H9 (cell line): ENCODE measurements around the gene BRI3BP. TPM values are rescaled to one million over a fixed set of nuclear protein-coding genes. Genes with fewer than 3 reads are reported as not detected.

Experiments used
- DNase-seq: peaks from one replicate; pipeline ENCODE4 v3.0.0-alpha.2; 2017
- H2AFZ ChIP-seq: one replicate; pipeline ENCODE4 v1.6.1; 2013; ENCODE audit warnings: mild to moderate bottlenecking, low read length, control low read depth, moderate library complexity
- H2AK5ac ChIP-seq: 2 replicates; pipeline ENCODE4 v1.6.1; 2013; ENCODE audit warnings: low read length, control low read depth, mixed read lengths; ENCODE audit not compliant: insufficient read length
- H2BK120ac ChIP-seq: one replicate; pipeline ENCODE4 v1.6.1; 2013; ENCODE audit warnings: low read depth, mild to moderate bottlenecking, low read length, control low read depth, inconsistent platforms; ENCODE audit not compliant: poor library complexity, severe bottlenecking
- H2BK12ac ChIP-seq: 2 replicates; pipeline ENCODE4 v1.6.1; 2013; ENCODE audit warnings: low read length, control low read depth, mixed read lengths, low read depth; ENCODE audit not compliant: insufficient read length
- H2BK15ac ChIP-seq: 2 replicates; pipeline ENCODE4 v1.6.1; 2013; ENCODE audit warnings: low read depth, low read length, control low read depth
- H2BK20ac ChIP-seq: one replicate; pipeline ENCODE4 v1.6.1; 2013; ENCODE audit warnings: low read depth, mild to moderate bottlenecking, low read length, control low read depth, inconsistent platforms; ENCODE audit not compliant: poor library complexity, severe bottlenecking
- H2BK5ac ChIP-seq: 2 replicates; pipeline ENCODE4 v1.6.1; 2013; ENCODE audit warnings: low read length, control low read depth, mixed read lengths; ENCODE audit not compliant: insufficient read length
- H3K14ac ChIP-seq: 2 replicates; pipeline ENCODE4 v1.6.1; 2013; ENCODE audit warnings: low read length, control low read depth; ENCODE audit not compliant: insufficient read depth
- H3K18ac ChIP-seq: 2 replicates; pipeline ENCODE4 v1.6.1; 2013; ENCODE audit warnings: low read depth, mild to moderate bottlenecking, mixed read lengths, low read length, control low read depth; ENCODE audit not compliant: insufficient read length
- H3K23ac ChIP-seq: 2 replicates; pipeline ENCODE4 v1.6.1; 2013; ENCODE audit warnings: low read length, control low read depth, mixed read lengths, low read depth; ENCODE audit not compliant: insufficient read length
- H3K23me2 ChIP-seq: 2 replicates; pipeline ENCODE4 v1.6.1; 2013; ENCODE audit warnings: low read depth, mild to moderate bottlenecking, mixed read lengths, low read length, control low read depth; ENCODE audit not compliant: insufficient read length, poor library complexity, severe bottlenecking
- H3K27ac ChIP-seq: 2 replicates; pipeline ENCODE4 v1.5.1; 2013; ENCODE audit warnings: low read length, control low read depth, mixed read lengths, low read depth; ENCODE audit not compliant: insufficient read length
- H3K27me3 ChIP-seq: 2 replicates; pipeline ENCODE4 v1.6.1; 2013; ENCODE audit warnings: low read length, control low read depth, inconsistent platforms; ENCODE audit not compliant: insufficient read depth
- H3K4ac ChIP-seq: 2 replicates; pipeline ENCODE4 v1.6.1; 2013; ENCODE audit warnings: low read depth, mild to moderate bottlenecking, control low read depth, inconsistent platforms, low read length, moderate library complexity
- H3K4me1 ChIP-seq: 2 replicates; pipeline ENCODE4 v1.6.1; 2013; ENCODE audit warnings: low read length, control low read depth, inconsistent platforms; ENCODE audit not compliant: insufficient read depth
- H3K4me2 ChIP-seq: 2 replicates; pipeline ENCODE4 v1.6.1; 2013; ENCODE audit warnings: low read length, control low read depth, mixed read lengths; ENCODE audit not compliant: insufficient read length, insufficient read depth
- H3K56ac ChIP-seq: 2 replicates; pipeline ENCODE4 v1.6.1; 2013; ENCODE audit warnings: low read depth, mild to moderate bottlenecking, mixed read lengths, low read length, control low read depth; ENCODE audit not compliant: insufficient read length
- H3K79me1 ChIP-seq: 2 replicates; pipeline ENCODE4 v1.6.1; 2013; ENCODE audit warnings: low read depth, mild to moderate bottlenecking, moderate library complexity, low read length, control low read depth, inconsistent platforms; ENCODE audit not compliant: insufficient read depth, poor library complexity, severe bottlenecking
- H3K79me2 ChIP-seq: 2 replicates; pipeline ENCODE4 v1.6.1; 2013; ENCODE audit warnings: low read length, control low read depth, inconsistent platforms; ENCODE audit not compliant: insufficient read depth
- H3K9ac ChIP-seq: 2 replicates; pipeline ENCODE4 v1.6.1; 2013; ENCODE audit warnings: low read length, control low read depth, mixed read lengths; ENCODE audit not compliant: insufficient read length; ENCODE audit errors: extremely low read depth
- H3K9me3 ChIP-seq: one replicate; pipeline ENCODE4 v1.6.1; 2013; ENCODE audit warnings: low read depth, low read length, inconsistent platforms; ENCODE audit not compliant: control insufficient read depth
- H3T11ph ChIP-seq: one replicate; pipeline ENCODE4 v1.6.1; 2013; ENCODE audit warnings: mild to moderate bottlenecking, low read length, control low read depth, inconsistent platforms
- H4K20me1 ChIP-seq: one replicate; pipeline ENCODE4 v1.6.1; 2013; ENCODE audit not compliant: control insufficient read depth, insufficient read length, insufficient read depth
- H4K5ac ChIP-seq: 2 replicates; pipeline ENCODE4 v1.6.1; 2013; ENCODE audit warnings: low read depth, mild to moderate bottlenecking, mixed read lengths, low read length, control low read depth; ENCODE audit not compliant: insufficient read length
- H4K8ac ChIP-seq: replicated peaks from 2 replicates; pipeline ENCODE4 v1.6.1; 2013; ENCODE audit warnings: low read length, control low read depth, mixed read lengths, low read depth; ENCODE audit not compliant: insufficient read length
- H4K91ac ChIP-seq: 2 replicates; pipeline ENCODE4 v1.6.1; 2013; ENCODE audit warnings: low read depth, mild to moderate bottlenecking, moderate library complexity, mixed read lengths, low read length, control low read depth; ENCODE audit not compliant: insufficient read length
- H3K27ac Mint-ChIP-seq, 3 experiments: 2 replicates in 2 of 3; 3 replicates in 1 of 3; pipeline ENCODE4 v1.8.0; 2020 to 2021; ENCODE audit warnings: mixed read lengths in 3 of 3, mild to moderate bottlenecking in 1 of 3, moderate library complexity in 1 of 3
- H3K27me3 Mint-ChIP-seq: 2 replicates; pipeline ENCODE4 v1.8.0; 2021; ENCODE audit warnings: low read depth, mild to moderate bottlenecking, moderate library complexity, mixed read lengths
- H3K36me3 Mint-ChIP-seq, 3 experiments: 2 replicates in 2 of 3; 3 replicates in 1 of 3; pipeline ENCODE4 v1.8.0; 2020 to 2021; ENCODE audit warnings: low read depth in 3 of 3, mixed read lengths in 3 of 3; ENCODE audit not compliant: insufficient read depth in 1 of 3
- H3K4me1 Mint-ChIP-seq, 2 experiments: 2 replicates each; pipeline ENCODE4 v1.8.0; 2020; ENCODE audit warnings: mixed read lengths in 2 of 2
- H3K4me3 Mint-ChIP-seq, 2 experiments: 2 replicates in 1 of 2; 3 replicates in 1 of 2; pipeline ENCODE4 v1.8.0; 2020 to 2021; ENCODE audit warnings: mild to moderate bottlenecking in 2 of 2, mixed read lengths in 2 of 2, moderate library complexity in 1 of 2
- H3K9me3 Mint-ChIP-seq, 2 experiments: 2 replicates in 1 of 2; 3 replicates in 1 of 2; pipeline ENCODE4 v1.8.0; 2020; ENCODE audit warnings: mild to moderate bottlenecking in 2 of 2, mixed read lengths in 2 of 2, moderate library complexity in 1 of 2
- WGBS: extraction: QIAGEN DNeasy Blood & Tissue Kit; methylation state at CpG from one replicate; pipeline ENCODE4 v1.1.7; 2013; ENCODE audit warnings: missing lambda C conversion rate, low lambda C conversion rate, mixed read lengths; ENCODE audit not compliant: insufficient read length; ENCODE audit errors: extremely low coverage; 5-methylcytosine and 5-hydroxymethylcytosine counted together
- total RNA-seq: library from RNA; stranded (reverse); gene quantifications from 2 replicates; pipeline ENCODE4 v1.2.1, GENCODE V29; 2021
- TF ChIP-seq, protein P1 (sequence below): fragments of 200-600 bp; sonication (generic); conservative IDR thresholded peaks from 3 replicates; pipeline ENCODE4 v1.8.0; 2021; ENCODE audit warnings: antibody characterized with exemption, mild to moderate bottlenecking

BRI3BP gene
- total RNA-seq, 1 experiment from 2014 or later: 10.5 TPM

- TF ChIP-seq, protein P1, sequence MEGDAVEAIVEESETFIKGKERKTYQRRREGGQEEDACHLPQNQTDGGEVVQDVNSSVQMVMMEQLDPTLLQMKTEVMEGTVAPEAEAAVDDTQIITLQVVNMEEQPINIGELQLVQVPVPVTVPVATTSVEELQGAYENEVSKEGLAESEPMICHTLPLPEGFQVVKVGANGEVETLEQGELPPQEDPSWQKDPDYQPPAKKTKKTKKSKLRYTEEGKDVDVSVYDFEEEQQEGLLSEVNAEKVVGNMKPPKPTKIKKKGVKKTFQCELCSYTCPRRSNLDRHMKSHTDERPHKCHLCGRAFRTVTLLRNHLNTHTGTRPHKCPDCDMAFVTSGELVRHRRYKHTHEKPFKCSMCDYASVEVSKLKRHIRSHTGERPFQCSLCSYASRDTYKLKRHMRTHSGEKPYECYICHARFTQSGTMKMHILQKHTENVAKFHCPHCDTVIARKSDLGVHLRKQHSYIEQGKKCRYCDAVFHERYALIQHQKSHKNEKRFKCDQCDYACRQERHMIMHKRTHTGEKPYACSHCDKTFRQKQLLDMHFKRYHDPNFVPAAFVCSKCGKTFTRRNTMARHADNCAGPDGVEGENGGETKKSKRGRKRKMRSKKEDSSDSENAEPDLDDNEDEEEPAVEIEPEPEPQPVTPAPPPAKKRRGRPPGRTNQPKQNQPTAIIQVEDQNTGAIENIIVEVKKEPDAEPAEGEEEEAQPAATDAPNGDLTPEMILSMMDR: no peak
- H3K27ac Mint-ChIP-seq: no peak overlapping the region; a peak in 1 of 7 replicates
- Histone ChIP-seq H2BK15ac (no peak overlapping the region), H4K91ac (no peak overlapping the region), H3K9me3 (no peaks in the 10 kb centered on the region), H3K4ac (no peak overlapping the region), H3K79me1 (peaks cover 3% of the 10 kb centered on the region), H3K18ac (no peak overlapping the region), H4K20me1 (no peaks in the 10 kb centered on the region), H3K23ac (no peak overlapping the region), H2BK5ac (no peak overlapping the region), H3K23me2 (no peaks in the 10 kb centered on the region), H3K4me2 (no peak overlapping the region), H3T11ph (no peak overlapping the region), H3K27me3 (no peaks in the 10 kb centered on the region), H4K8ac (no peak overlapping the region), H3K79me2 (peaks cover 18% of the 10 kb centered on the region; the same call in 1 of the 2 replicates), H3K4me1 (no peaks in the 10 kb centered on the region), H3K56ac (no peak overlapping the region), H4K5ac (no peak overlapping the region), H2BK120ac (no peak overlapping the region), H2AK5ac (no peak overlapping the region), H2BK12ac (no peak overlapping the region), H3K14ac (no peak overlapping the region), H3K27ac (no peak overlapping the region), H3K9ac (no peak overlapping the region), H2AFZ (no peak overlapping the region), H2BK20ac (no peak overlapping the region)
- H3K36me3 Mint-ChIP-seq: peaks cover 0 to 12% (median 2%) of the 10 kb centered on the region in 3 experiments; a peak in 2 of 7 replicates
- WGBS: no CpG with 5 or more reads among the region's 3 CpGs
- DNase-seq: no peak
- H3K4me3 Mint-ChIP-seq: no peak overlapping the region
- H3K27me3 Mint-ChIP-seq: no peaks in the 10 kb centered on the region
- peaks cover 0 to 3% of the 10 kb centered on the region in 2 experiments; a peak in 1 of 5 replicates for H3K9me3 Mint-ChIP-seq
- no peaks in the 10 kb centered on the region for H3K4me1 Mint-ChIP-seq
Observed at GRCh38 chr12:125001636-125002035, 8.2 kb downstream of the BRI3BP start.
